Measurements from ENCODE around the gene ROS1.
"Not testable (repeated sequence)": the region's sequence is repeated elsewhere in the genome, so short reads cannot be mapped to it uniquely, and the experiment has no call there.

ROS1 gene

DNA sequence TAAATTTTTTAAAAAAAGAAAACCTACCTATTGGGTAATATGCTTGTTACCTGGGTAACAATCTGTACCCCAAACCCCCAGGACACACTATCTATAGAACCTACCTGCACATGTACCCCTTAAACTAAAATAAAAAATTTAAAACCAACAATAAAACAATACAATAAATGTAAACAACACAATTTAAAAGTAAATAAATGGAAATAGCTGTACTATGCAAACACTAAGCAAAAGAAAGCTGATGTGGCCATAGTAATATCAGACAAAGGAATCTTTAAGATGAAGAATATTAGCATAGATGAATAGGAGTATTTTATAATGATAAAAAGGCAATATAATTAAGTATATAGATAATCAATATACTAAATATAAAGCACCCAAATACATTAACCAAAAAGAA is 50.3 kb downstream of the ROS1 start:
- DNase-seq = no peak

DNA sequence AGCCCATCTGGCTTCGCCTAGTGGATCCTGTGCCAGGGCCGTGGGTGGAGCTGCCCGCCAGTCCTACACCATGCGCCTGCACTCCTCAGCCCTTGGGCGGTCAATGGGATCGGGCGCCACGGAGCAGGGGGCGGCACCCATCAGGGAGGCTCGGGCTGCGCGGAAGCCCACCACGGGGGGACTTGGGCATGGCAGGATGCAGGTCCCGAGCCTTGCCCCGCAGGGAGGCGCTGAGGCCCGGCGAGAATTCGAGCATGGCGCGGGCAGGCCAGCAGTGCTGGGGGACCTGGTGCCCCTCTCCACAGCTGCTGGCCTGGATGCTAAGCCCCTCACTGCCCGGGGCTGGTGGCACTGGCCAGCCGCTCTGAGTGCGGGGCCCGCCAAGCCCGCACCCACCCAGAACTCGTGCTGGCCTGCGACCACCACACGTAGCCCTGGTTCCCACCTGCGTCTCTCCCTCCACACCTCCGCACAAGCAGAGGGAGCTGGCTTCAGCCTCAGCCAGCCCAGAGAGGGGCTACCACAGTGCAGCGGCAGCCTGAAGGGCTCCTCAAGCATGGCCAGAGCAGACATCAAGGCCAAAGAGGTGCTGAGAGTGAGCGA is 52.4 kb downstream of the ROS1 start:
- no peak for DNase-seq

DNA sequence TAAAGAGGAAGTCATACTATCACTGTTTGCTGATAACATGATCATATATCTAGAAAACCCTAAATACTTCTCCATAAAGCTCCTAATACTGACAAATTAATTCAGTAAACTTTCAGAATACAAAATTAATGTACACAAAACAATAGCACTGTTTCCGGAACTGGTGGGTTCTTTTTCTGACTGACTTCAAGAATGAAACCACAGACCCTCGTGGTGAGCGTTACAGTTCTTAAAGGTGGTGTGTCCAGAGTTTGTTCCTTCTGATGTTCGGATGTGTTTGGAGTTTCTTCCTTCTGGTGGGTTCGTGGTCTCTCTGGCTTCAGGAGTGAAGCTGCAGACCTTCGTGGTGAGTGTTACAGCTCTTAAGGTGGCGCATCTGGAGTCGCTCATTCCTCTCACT is 53.5 kb downstream of the ROS1 start:
- not testable (repeated sequence) for DNase-seq

DNA sequence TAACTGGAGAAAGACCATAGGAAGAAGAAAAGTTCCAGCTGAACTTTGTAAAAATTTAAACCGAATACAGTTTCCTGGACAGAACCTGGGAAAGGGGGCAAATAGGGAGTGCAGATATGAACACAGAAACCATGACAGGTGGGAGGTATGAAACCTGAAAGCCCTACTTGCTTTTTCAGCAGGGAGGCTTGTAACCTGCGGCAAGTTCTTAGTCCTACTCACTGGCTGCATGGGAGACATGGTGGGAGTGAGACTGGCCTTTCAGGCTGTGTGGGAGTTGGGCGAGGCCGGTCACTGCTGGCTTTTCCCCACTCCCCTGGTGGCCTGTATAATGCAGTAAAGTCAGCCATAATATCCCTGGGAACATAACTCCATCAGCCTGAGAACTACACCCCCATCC is 54.2 kb downstream of the ROS1 start:
- no peak for DNase-seq

DNA sequence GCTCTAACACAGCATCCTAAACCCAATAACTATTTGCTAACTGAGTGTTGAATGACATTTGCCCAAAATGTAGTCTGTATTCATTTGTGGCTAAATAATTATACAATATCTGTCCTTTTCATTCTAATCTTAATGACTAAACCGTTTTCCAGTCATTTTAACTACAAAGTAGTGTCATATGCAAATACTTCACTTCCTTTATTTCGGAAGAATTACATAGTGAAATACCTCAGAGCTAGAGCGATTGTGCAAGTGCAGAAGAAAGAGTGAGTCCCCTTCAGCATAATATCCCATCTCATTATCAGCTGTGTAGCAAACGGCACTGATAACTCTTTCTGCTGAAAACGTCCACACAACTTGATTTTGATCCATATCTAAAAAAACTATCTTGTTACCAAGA is 66.2 kb downstream of the ROS1 start:
- DNase-seq = no peak

DNA sequence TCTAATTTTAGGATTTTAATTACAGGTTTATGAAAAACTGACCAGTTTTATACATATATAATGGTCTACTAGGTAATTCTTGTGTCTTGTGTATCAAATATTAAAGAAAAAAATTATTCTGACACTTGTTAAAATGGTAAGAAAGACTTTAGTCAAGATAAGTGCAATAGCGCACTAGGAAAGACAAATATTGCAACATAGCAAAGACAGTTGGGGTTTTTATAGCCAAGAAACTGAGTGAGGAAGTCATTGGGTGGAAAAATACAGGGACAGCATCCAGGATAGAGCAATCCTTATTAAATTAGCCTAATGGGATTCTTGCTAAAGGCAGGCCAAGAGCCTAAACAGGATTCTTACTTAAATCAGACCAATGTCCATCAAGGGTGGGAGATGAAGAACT is 71.1 kb downstream of the ROS1 start:
- DNase-seq = no peak

DNA sequence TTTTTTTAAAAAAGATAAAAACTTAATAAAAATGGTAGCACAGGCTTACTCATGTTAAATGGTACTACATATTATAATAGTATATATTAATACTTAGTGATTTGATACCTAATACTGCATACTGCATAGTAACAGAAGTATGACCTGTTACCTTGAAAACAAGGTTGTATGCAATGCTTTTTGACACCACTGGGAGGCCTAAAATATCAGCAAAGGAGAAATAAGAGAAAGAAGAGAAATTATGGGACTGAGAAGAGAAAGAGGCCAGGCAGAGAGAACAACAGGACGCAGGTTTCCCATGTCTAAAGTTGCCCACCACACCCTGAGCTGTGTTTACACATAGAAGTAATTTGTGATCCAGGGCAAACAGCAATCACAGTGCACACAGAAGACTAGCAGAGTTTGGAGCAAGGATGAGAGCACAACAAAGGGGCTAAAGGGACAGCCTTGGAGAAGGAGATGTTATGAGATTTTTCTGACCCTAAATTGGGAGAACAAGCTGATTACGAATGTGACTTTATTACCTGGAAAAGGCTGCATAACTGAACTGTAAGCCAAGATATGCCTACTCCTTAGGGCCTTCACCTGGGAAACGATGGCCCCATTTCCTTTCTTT is 73.2 kb downstream of the ROS1 start:
- peak in 1 of 2 experiments; percentile 54 for DNase-seq

DNA sequence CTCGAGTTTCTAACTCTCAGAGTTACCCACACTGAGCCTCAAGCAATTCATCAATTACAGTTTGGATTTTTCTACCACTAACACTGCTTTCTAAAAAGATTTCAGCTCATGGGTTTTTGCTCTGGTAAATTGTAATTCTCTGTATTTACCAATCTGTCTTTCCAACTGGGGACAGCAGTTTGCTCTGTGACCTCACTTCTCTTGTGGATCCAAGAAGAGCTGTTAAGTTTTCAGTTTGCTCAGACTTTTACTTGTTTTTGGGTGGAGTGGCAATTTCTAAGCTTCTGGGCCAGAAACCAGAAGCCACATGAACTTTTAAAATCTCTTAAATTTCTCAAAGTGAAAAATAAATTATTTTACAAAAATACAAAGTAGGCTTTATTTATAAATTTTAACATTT is 74.2 kb downstream of the ROS1 start:
- DNase-seq = no peak

DNA sequence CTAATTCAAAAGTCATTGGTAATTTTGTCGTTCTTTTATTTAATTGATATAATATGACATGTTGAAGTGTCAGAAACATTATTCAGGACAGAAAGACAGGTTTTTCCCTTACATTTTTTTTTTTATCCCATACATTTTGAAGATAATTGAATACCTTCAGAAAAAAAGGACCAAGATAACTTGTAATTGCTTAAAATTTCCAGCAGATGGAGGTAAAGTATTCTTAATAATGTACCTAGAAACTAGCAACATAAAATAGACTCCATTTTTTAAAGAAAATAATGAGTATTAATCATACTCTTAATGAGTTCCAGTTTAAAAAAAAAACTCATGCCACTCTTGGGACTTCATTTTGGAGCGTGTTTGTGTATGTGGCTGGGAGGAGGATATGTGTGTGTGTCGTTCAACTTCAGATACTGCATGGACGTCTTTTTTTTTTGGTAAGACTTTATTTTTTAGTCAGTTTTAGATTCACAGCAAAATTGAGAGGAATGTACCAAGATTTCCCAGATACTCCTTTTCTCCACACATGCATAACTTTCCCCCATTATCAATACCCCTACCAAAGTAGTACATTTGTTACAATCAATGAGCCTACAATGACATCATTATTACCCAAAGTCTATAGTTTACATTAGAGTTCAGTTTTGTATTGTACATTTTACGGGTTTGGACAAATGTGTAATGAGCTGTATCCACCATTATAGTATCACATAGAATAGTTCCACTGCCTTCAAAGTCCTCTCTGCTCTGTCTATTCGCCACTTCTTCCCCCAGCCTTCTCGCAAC is 79.4 kb downstream of the ROS1 start:
- peak in 1 of 2 experiments; percentile 54 for DNase-seq

DNA sequence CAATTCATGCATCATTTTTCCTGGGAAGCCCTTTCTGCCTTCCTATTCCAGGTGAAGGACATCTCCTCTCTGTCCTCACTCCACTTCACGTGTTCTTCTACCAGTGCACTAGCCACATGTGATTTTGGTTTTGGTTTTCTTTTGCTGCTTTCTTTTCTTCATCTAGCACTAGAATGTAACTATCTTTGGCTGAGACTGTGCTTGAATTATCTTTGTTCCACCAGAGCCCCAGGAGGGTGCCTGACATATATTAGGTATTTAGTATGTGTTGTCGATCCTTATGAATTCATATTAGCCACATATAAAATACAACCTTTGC is 80.5 kb downstream of the ROS1 start:
- DNase-seq = no peak

DNA sequence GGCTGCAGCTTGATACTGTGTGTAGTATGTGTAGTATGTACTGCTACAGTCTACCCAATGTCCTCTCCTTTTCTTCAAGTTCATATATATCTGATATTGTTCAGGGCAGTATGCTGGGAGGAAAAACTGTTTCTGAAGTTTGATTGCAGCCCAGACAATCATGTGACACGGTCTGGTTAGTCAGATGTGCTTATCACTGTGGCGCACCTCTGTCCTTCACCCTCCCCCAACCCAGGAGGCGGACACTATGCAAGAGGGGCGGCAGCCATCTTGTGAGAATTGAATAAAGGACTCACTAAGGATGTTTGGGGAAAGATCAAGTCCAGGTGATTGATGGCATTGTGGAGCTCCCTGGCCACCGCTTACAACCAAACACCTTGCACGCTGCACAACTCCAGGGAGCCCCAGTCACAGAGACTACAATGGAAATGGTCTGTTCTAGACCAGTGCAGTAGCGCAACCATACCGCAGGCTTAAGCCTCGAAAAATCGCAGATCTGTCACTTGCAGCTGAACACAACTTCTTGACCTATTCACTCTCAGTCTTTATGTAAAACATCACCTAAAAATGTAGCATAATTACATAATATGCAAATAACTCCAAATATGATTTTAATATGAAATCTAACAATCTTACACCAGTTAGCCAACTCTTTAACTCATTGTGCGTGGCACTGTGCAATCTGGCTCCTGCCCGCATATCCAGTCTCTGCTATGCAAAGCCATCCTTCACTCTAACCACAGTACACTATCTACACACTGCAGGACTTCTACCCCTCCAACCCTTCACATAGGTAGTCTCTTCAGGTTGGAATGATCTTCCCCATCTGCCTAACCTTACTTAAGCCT is 81.1 kb downstream of the ROS1 start:
- no peak for DNase-seq

DNA sequence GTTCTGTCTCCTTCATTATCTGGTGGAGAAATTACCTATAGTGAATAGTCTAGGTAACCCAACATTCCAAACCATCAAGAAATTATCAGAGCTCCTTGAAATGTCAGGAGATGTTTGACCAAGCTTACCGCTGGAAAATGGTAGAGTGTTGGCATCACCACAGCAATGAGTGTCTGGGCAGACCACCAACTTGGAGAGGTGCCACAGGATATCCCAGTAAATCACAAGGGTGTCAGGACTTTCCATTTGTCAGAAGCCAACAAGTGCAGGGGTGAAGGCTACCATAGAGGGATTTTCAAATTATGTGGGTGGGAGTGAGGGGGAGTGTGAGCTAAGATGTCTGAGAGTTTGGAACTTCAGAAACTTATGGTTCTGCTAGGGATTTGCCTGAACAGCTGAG is 87.2 kb downstream of the ROS1 start:
- DNase-seq = no peak

DNA sequence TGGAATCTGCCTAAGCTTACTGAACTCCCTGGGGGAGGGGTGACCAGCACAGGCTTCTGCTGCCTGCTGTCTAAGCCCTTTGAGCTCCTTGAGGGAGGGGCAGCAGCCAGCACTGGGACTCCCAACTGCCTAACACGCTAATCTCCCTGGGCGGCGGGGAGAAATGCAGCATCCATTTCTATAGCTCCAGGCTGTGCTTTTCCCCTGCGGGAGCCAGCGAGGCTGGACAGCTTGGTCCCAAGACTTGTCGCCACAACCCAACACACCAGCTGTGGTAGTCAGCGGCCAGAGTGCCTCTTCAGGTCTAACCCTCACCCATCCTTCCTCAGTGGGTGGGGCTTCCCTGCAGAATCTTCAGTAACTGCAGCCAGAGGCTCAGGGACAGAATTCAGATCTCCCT is 95.8 kb downstream of the ROS1 start:
- DNase-seq = no peak

DNA sequence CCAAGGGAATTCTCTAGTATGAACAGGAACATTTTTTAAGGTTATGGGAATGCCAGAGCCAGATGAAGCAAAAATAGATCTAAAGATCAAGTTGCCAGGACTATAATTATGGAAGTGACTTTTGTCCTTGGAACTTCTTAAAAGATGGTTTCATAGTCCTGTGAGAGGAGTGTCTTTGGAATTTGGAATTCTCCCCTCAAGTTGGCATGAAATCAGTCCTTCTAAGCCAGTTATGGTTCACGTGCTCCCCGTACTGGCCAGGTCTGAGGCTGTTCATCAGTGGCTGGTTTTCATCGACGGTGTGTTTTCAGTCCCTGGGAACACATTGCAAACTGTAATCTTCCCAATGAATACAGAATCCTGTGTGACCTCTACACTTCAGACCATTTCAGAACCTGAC is 97.2 kb downstream of the ROS1 start:
- no peak for DNase-seq

DNA sequence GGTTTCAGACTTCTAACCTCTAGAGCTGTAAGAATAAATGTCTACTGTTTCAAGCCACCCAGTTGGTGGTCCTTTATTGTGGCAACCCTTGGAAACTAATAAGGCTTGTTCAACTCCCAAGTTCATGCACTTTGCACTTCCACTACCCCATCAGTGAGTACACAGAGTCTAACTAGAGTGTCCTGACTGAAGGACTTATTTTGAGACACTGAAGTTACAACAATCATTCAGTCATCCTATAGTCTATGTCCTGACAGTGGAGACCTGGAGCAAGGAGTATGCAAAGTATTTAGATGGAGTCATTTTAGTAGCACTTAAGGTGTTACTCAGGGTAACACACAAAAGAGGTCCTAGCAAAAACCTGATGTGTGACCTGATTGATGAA is 97.7 kb downstream of the ROS1 start:
- DNase-seq = no peak

DNA sequence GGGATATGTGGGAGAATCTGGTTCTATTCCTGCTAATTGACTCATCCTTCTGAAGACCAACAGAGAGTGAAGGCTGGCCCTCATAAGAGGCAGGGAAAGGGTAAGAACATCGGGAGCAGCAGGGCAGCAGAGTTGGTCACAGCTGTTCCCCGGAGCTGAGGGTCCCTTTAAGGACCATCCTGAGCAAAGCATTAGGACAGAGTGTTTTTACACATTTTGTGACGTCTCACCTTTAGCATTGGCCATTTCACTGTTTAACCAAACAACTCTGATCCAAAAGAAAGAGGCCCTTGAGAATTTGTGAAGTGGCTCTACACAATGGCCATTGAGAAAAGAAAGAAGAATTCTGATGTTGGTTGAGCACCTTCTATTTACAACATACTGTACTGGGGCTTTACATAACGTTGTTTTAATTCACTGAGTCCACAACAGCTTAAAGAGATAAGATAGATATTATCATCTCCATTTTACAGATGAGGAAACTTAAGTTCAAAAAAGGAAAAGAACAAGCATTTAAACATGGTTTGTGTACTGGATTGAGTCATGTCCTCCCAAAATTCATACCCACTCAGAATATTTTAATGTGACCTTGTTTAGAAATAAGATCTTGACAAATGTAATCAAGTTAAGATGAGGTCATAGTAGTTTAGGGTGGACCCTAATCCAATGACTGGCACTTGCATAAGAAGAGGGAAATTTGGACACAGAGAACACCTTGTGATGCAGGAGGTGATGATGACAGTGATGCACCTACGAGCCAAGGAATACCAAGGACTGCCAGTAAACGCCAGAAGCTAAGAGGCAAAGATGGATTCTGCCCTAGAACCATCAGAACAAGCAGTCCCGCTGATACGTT is 98.4 kb downstream of the ROS1 start:
- DNase-seq = no peak

DNA sequence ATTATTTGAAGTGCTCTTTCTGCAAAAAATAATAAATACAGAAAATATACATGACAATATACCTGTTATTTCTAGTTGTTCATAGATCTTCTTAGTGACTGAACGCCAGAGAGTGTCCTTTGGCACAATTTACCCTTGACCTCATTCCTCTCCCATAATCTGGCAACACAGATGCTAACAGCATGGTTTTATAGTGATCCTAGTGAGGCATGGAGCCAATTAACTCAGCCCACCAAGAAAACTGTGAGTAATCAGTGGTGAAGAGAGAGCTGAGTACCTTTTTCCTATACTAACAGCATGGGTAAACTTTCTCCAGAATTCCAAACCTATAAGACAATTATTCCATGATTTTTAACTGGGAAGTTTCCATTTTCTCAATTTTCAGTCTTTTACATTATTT is 99.3 kb downstream of the ROS1 start:
- DNase-seq = no peak

DNA sequence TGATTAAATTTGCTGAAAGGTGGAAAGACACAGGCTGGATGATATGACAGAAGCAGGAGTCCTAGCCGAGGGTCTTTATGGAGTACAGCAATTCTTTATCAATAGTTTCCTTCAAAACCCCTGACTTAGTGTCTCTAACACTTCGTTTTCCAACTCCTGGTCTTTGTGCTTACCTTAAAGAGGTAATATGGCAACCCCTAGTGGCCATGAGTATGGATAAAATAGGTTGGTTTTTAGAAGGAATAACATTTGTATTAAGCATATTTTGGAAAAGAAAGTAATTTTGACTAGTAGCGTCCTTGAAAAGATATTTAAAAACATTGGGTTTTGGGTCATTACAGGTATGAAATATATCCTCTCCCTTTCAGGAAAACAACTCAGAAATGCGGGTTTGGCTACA is 108.5 kb downstream of the ROS1 start:
- DNase-seq = peak in 1 of 2 experiments; percentile 66

DNA sequence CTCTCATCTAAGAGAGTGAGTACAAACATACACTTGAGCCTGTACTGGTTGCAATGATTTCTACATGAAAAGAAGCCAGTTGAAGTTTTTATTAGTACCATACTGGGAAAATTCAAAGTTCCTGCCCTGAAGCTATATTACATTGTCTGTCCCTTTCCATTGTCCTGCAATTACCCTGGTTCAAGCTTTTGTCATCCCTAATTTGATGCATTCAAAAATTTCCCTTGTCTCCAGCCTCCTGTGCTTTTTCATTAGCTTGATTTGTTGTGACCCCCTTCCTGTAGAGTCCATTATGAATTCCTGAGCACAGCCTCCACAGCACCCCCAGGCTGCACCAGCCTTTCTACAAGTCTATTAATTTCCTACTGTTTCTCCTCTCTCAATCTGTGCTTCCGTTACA is 114.0 kb downstream of the ROS1 start:
- DNase-seq = no peak

DNA sequence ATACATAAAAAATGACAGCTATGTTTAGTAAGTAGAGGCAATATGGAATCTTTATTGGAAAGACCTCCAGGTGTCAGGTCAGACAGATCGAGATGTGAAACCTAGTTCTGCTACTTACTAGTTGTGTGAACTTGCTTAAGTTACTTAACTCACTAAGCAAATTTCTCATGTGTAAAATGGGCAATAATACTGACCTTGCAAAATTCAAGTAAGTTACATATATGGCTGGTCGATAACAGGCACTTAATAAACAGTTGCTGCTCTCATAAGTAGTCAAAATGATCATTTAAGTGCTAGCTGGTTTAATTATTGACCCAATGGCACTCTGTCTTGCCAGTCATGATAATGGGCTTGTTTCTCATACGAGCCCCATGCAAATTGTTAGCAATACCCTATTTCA is 114.4 kb downstream of the ROS1 start:
- DNase-seq = no peak

DNA sequence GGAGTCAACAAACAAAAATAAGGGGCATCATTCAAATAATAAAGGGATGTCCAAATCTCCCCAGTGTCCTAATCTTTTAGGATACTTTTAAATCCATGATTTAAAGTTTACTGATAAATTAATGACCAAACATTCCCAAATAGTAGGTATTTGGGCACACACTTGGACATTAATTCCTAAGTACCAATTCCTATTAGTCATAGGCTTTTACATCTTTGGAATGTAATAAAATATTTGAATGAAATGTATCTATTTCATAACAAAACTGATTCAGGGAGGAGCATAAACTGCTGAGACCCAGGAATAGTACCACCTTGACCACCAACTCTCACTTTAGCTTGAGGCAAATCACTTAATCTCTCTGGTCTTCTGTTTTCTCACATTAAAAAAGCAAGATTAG is 116.1 kb downstream of the ROS1 start:
- DNase-seq = no peak

DNA sequence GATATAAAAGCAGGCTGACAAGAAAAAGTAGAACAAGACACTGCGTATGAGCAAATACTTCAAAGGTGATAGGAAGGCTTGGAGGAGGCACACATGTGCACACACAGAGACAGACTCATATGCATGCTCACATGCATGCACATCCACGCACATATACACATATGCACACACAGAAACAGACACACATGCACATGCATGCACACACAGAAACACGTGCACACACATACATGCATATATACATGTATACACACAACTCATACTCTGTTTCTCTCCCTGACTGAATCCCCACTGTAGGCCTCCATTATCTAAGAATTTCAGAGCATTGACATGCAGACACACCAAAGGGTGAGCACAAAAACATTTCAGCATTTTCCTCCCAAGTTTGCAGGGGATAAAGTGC is 116.7 kb downstream of the ROS1 start:
- no peak for DNase-seq

DNA sequence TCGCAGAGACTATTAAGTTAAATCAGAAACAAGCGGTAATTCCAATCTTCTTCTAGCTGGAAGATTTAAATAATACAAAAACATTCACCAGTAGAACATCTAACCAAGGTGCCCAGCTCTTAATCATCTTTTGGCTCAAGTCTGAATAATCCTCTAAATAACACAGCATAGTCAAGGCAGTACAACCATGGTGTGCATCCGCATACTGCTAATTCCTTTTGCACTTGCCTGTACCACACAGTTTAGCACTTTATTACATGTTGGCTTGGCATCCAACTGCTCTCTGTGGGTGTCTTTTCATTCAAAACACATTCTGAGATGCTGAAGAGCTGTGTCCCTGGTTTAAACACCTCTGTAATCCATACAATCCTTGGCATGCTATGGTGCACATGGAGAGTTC is 118.1 kb downstream of the ROS1 start:
- DNase-seq = no peak
